H9 (cell line): ENCODE data around the gene PLCD3. TPM values are rescaled to one million over a fixed set of nuclear protein-coding genes. Genes with fewer than 3 reads are reported as not detected.
A peak's percentile ranks its signal among the peaks of the same experiment; 100 is the strongest.

Experiments
- DNase-seq: peaks from one replicate; pipeline ENCODE4 v3.0.0-alpha.2; 2017
- H2AFZ ChIP-seq: one replicate; pipeline ENCODE4 v1.6.1; 2013; ENCODE audit warnings: mild to moderate bottlenecking, low read length, control low read depth, moderate library complexity
- H2AK5ac ChIP-seq: 2 replicates; pipeline ENCODE4 v1.6.1; 2013; ENCODE audit warnings: low read length, control low read depth, mixed read lengths; ENCODE audit not compliant: insufficient read length
- H2BK120ac ChIP-seq: one replicate; pipeline ENCODE4 v1.6.1; 2013; ENCODE audit warnings: low read depth, mild to moderate bottlenecking, low read length, control low read depth, inconsistent platforms; ENCODE audit not compliant: poor library complexity, severe bottlenecking
- H2BK12ac ChIP-seq: 2 replicates; pipeline ENCODE4 v1.6.1; 2013; ENCODE audit warnings: low read length, control low read depth, mixed read lengths, low read depth; ENCODE audit not compliant: insufficient read length
- H2BK15ac ChIP-seq: 2 replicates; pipeline ENCODE4 v1.6.1; 2013; ENCODE audit warnings: low read depth, low read length, control low read depth
- H2BK20ac ChIP-seq: one replicate; pipeline ENCODE4 v1.6.1; 2013; ENCODE audit warnings: low read depth, mild to moderate bottlenecking, low read length, control low read depth, inconsistent platforms; ENCODE audit not compliant: poor library complexity, severe bottlenecking
- H2BK5ac ChIP-seq: 2 replicates; pipeline ENCODE4 v1.6.1; 2013; ENCODE audit warnings: low read length, control low read depth, mixed read lengths; ENCODE audit not compliant: insufficient read length
- H3K14ac ChIP-seq: 2 replicates; pipeline ENCODE4 v1.6.1; 2013; ENCODE audit warnings: low read length, control low read depth; ENCODE audit not compliant: insufficient read depth
- H3K18ac ChIP-seq: 2 replicates; pipeline ENCODE4 v1.6.1; 2013; ENCODE audit warnings: low read depth, mild to moderate bottlenecking, mixed read lengths, low read length, control low read depth; ENCODE audit not compliant: insufficient read length
- H3K23ac ChIP-seq: 2 replicates; pipeline ENCODE4 v1.6.1; 2013; ENCODE audit warnings: low read length, control low read depth, mixed read lengths, low read depth; ENCODE audit not compliant: insufficient read length
- H3K23me2 ChIP-seq: 2 replicates; pipeline ENCODE4 v1.6.1; 2013; ENCODE audit warnings: low read depth, mild to moderate bottlenecking, mixed read lengths, low read length, control low read depth; ENCODE audit not compliant: insufficient read length, poor library complexity, severe bottlenecking
- H3K27ac ChIP-seq: 2 replicates; pipeline ENCODE4 v1.5.1; 2013; ENCODE audit warnings: low read length, control low read depth, mixed read lengths, low read depth; ENCODE audit not compliant: insufficient read length
- H3K27me3 ChIP-seq: 2 replicates; pipeline ENCODE4 v1.6.1; 2013; ENCODE audit warnings: low read length, control low read depth, inconsistent platforms; ENCODE audit not compliant: insufficient read depth
- H3K4ac ChIP-seq: 2 replicates; pipeline ENCODE4 v1.6.1; 2013; ENCODE audit warnings: low read depth, mild to moderate bottlenecking, control low read depth, inconsistent platforms, low read length, moderate library complexity
- H3K4me1 ChIP-seq: 2 replicates; pipeline ENCODE4 v1.6.1; 2013; ENCODE audit warnings: low read length, control low read depth, inconsistent platforms; ENCODE audit not compliant: insufficient read depth
- H3K4me2 ChIP-seq: 2 replicates; pipeline ENCODE4 v1.6.1; 2013; ENCODE audit warnings: low read length, control low read depth, mixed read lengths; ENCODE audit not compliant: insufficient read length, insufficient read depth
- H3K56ac ChIP-seq: 2 replicates; pipeline ENCODE4 v1.6.1; 2013; ENCODE audit warnings: low read depth, mild to moderate bottlenecking, mixed read lengths, low read length, control low read depth; ENCODE audit not compliant: insufficient read length
- H3K79me1 ChIP-seq: 2 replicates; pipeline ENCODE4 v1.6.1; 2013; ENCODE audit warnings: low read depth, mild to moderate bottlenecking, moderate library complexity, low read length, control low read depth, inconsistent platforms; ENCODE audit not compliant: insufficient read depth, poor library complexity, severe bottlenecking
- H3K79me2 ChIP-seq: 2 replicates; pipeline ENCODE4 v1.6.1; 2013; ENCODE audit warnings: low read length, control low read depth, inconsistent platforms; ENCODE audit not compliant: insufficient read depth
- H3K9ac ChIP-seq: 2 replicates; pipeline ENCODE4 v1.6.1; 2013; ENCODE audit warnings: low read length, control low read depth, mixed read lengths; ENCODE audit not compliant: insufficient read length; ENCODE audit errors: extremely low read depth
- H3K9me3 ChIP-seq: one replicate; pipeline ENCODE4 v1.6.1; 2013; ENCODE audit warnings: low read depth, low read length, inconsistent platforms; ENCODE audit not compliant: control insufficient read depth
- H3T11ph ChIP-seq: one replicate; pipeline ENCODE4 v1.6.1; 2013; ENCODE audit warnings: mild to moderate bottlenecking, low read length, control low read depth, inconsistent platforms
- H4K20me1 ChIP-seq: one replicate; pipeline ENCODE4 v1.6.1; 2013; ENCODE audit not compliant: control insufficient read depth, insufficient read length, insufficient read depth
- H4K5ac ChIP-seq: 2 replicates; pipeline ENCODE4 v1.6.1; 2013; ENCODE audit warnings: low read depth, mild to moderate bottlenecking, mixed read lengths, low read length, control low read depth; ENCODE audit not compliant: insufficient read length
- H4K8ac ChIP-seq: replicated peaks from 2 replicates; pipeline ENCODE4 v1.6.1; 2013; ENCODE audit warnings: low read length, control low read depth, mixed read lengths, low read depth; ENCODE audit not compliant: insufficient read length
- H4K91ac ChIP-seq: 2 replicates; pipeline ENCODE4 v1.6.1; 2013; ENCODE audit warnings: low read depth, mild to moderate bottlenecking, moderate library complexity, mixed read lengths, low read length, control low read depth; ENCODE audit not compliant: insufficient read length
- H3K27ac Mint-ChIP-seq, 3 experiments: 2 replicates in 2 of 3; 3 replicates in 1 of 3; pipeline ENCODE4 v1.8.0; 2020 to 2021; ENCODE audit warnings: mixed read lengths in 3 of 3, mild to moderate bottlenecking in 1 of 3, moderate library complexity in 1 of 3
- H3K27me3 Mint-ChIP-seq: 2 replicates; pipeline ENCODE4 v1.8.0; 2021; ENCODE audit warnings: low read depth, mild to moderate bottlenecking, moderate library complexity, mixed read lengths
- H3K36me3 Mint-ChIP-seq, 3 experiments: 2 replicates in 2 of 3; 3 replicates in 1 of 3; pipeline ENCODE4 v1.8.0; 2020 to 2021; ENCODE audit warnings: low read depth in 3 of 3, mixed read lengths in 3 of 3; ENCODE audit not compliant: insufficient read depth in 1 of 3
- H3K4me1 Mint-ChIP-seq, 2 experiments: 2 replicates each; pipeline ENCODE4 v1.8.0; 2020; ENCODE audit warnings: mixed read lengths in 2 of 2
- H3K4me3 Mint-ChIP-seq, 2 experiments: 2 replicates in 1 of 2; 3 replicates in 1 of 2; pipeline ENCODE4 v1.8.0; 2020 to 2021; ENCODE audit warnings: mild to moderate bottlenecking in 2 of 2, mixed read lengths in 2 of 2, moderate library complexity in 1 of 2
- H3K9me3 Mint-ChIP-seq, 2 experiments: 2 replicates in 1 of 2; 3 replicates in 1 of 2; pipeline ENCODE4 v1.8.0; 2020; ENCODE audit warnings: mild to moderate bottlenecking in 2 of 2, mixed read lengths in 2 of 2, moderate library complexity in 1 of 2
- CTCF ChIP-seq: fragments of 200-600 bp; sonication (generic); conservative IDR thresholded peaks from 3 replicates; pipeline ENCODE4 v1.8.0; 2021; ENCODE audit warnings: antibody characterized with exemption, mild to moderate bottlenecking
- WGBS: extraction: QIAGEN DNeasy Blood & Tissue Kit; methylation state at CpG from one replicate; pipeline ENCODE4 v1.1.7; 2013; ENCODE audit warnings: missing lambda C conversion rate, low lambda C conversion rate, mixed read lengths; ENCODE audit not compliant: insufficient read length; ENCODE audit errors: extremely low coverage; 5-methylcytosine and 5-hydroxymethylcytosine counted together
- total RNA-seq: library from RNA; stranded (reverse); gene quantifications from 2 replicates; pipeline ENCODE4 v1.2.1, GENCODE V29; 2021

PLCD3 gene
- total RNA-seq, 1 experiment from 2014 or later, result 41.6 TPM

- Histone ChIP-seq H3K79me1 (no peaks in the 10 kb centered on the region), H3T11ph (no peak overlapping the region), H2BK15ac (no peak overlapping the region), H3K18ac (no peak overlapping the region), H3K4ac (no peak overlapping the region), H3K56ac (no peak overlapping the region), H3K4me1 (no peaks in the 10 kb centered on the region), H3K9ac (no peak overlapping the region), H2AFZ (no peak overlapping the region), H4K5ac (no peak overlapping the region), H4K8ac (no peak overlapping the region), H2BK120ac (no peak overlapping the region), H3K79me2 (no peaks in the 10 kb centered on the region), H3K14ac (no peak overlapping the region; the same call in 1 of the 2 replicates), H2AK5ac (no peak overlapping the region), H3K23ac (no peak overlapping the region), H2BK5ac (no peak overlapping the region), H3K27me3 (no peaks in the 10 kb centered on the region), H4K91ac (no peak overlapping the region), H4K20me1 (no peaks in the 10 kb centered on the region), H2BK12ac (no peak overlapping the region), H3K4me2 (no peak overlapping the region), H2BK20ac (no peak overlapping the region), H3K9me3 (no peaks in the 10 kb centered on the region), H3K27ac (no peak overlapping the region), H3K23me2 (no peaks in the 10 kb centered on the region)
- no peak overlapping the region; a peak in 1 of 7 replicates for H3K27ac Mint-ChIP-seq
- H3K27me3 Mint-ChIP-seq, result no peaks in the 10 kb centered on the region
- TF ChIP-seq CTCF, result no peak
- DNase-seq, result no peak
- H3K4me3 Mint-ChIP-seq, result peak overlapping the region in 1 of 2 experiments; percentile 29; a peak in 1 of 5 replicates
- H3K4me1 Mint-ChIP-seq, result peaks cover 8 to 31% of the 10 kb centered on the region in 2 experiments
- H3K9me3 Mint-ChIP-seq, result no peaks in the 10 kb centered on the region
- H3K36me3 Mint-ChIP-seq, result peaks cover 0 to 4% (median 0%) of the 10 kb centered on the region in 3 experiments; a peak in 4 of 7 replicates
- WGBS, result no CpG with 5 or more reads among the region's 20 CpGs
Measured at GRCh38 chr17:45117848-45118646, 14.3 kb downstream of the PLCD3 start.
